HG03565 (cell line): ENCODE measurements around the gene SLCO2B1.
A peak's percentile ranks its signal among the peaks of the same experiment; 100 is the strongest.

ENCODE experiments used
- ATAC-seq: cut with Tn5 transposase; IDR thresholded peaks from one replicate; pipeline ENCODE4 v1.9.1; 2021; ENCODE audit warnings: mild to moderate bottlenecking, moderate library complexity; ENCODE audit not compliant: unreplicated experiment

SLCO2B1 gene

DNA sequence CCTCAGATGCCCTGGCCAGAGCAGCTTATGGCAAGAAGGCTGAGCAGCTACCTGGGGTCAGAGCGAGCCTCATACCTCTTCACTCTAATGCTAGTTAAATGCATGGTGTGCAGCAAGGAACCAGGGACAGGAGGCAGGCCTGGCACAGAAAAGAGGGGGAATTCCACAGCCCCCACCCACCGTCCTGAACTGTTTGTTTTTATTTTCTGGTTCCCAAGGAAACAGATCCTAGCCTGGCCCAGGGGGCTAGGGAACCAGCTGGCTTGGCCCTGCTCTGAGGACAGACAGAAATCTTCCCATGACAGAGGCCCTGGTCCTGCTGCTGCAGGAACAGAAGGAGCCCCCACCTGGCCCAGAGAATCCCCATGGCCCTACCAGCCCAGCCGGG, 40.4 kb downstream of the SLCO2B1 start:
- no peak for ATAC-seq

DNA sequence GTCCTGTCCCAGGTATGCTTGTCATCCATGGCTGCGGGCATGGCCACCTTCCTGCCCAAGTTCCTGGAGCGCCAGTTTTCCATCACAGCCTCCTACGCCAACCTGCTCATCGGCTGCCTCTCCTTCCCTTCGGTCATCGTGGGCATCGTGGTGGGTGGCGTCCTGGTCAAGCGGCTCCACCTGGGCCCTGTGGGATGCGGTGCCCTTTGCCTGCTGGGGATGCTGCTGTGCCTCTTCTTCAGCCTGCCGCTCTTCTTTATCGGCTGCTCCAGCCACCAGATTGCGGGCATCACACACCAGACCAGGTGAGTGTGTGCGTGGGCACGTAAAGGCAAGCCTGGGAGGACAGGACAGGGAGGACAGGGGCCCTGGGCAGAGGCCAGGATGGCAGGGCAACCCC, 42.4 kb downstream of the SLCO2B1 start:
- no peak for ATAC-seq

DNA sequence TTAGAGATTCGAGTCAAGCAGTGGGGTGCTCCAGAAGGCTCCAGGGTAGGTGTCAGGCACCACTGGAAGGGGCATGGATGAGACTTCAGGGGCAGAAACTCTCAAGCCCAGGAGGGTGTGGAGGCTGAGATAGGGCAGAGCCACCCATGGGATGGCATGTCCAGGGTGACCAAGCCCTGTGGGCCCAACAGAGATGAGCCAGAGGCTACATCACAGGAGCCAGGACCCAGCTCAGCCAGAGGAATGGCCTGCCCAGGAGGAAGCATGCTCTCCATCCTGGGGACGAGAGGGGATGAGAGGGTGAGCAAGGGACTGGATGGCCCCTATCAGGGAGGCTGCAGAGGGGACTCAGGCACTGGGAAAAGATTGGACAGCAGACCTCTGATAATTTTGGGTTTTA, 42.8 kb downstream of the SLCO2B1 start:
- ATAC-seq: no peak

DNA sequence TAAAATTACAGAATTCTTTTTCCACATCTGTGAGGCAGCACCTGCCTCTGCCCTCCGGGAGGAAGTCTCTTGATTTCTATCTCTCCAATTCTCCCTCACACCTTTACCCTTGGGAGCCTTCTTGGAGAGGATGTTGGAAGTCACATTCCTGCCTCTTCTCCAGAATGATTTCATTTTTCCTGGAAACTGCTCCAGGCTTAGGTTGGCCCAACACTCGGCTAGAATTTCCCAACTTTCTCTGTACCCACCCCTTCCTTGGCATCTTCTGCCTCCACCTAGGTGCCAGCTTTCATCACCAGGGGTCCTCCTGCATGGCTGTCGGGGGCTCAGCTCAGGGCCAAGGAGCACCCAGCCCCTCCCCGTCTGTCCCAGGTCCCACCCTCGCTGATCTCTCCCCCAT, 43.2 kb downstream of the SLCO2B1 start:
- ATAC-seq: no peak

DNA sequence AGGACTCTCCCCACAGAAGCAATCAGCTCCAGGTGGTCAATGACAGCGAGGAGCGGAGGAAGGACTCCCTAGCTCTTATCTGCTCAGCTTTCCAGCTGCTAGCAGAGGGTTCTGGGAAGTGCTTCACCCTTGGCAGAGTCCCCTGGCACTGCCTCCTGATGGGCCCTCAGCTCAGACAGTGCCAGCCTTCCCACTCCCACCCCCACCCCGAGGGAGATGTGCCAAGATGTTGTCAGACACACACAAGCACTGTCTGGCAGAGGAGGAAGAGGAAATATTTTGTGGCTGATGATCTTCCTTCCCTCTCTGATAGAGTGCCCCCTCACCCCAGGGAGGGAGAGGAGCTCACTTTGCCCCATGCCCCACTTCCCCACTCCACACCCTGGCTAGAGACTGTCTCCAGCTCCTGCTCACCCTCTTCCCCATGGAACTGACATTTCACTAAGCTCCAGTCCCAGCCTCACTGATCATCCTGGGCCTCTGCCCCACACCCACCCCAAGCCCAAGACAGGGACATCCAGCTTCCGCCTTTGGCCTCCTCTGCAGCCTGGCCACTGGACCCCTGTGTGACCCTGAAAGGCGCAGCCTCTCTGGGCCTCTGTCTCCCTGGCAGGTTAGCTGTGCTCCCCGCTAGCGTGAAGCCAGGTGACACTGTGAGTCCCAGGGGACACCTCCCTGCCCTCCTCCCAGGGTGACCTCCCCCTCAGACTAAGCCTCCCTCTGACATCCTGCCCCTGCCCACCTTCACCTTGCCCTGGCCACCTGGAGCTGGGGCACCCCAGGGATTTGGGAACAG, 44.5 kb downstream of the SLCO2B1 start:
- ATAC-seq: no peak

DNA sequence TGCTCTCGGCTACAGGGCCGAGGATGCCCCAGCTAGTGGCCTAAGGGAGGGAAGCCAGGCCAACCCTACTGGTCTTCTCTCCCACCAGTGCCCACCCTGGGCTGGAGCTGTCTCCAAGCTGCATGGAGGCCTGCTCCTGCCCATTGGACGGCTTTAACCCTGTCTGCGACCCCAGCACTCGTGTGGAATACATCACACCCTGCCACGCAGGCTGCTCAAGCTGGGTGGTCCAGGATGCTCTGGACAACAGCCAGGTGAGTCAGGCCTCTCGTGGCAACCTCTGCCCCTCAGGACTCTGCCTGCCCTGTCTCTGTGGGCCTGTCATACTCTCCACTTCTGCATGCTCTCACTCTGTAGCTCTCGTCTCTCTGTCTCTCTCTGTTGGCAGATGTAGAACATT, 45.5 kb downstream of the SLCO2B1 start:
- no peak for ATAC-seq

DNA sequence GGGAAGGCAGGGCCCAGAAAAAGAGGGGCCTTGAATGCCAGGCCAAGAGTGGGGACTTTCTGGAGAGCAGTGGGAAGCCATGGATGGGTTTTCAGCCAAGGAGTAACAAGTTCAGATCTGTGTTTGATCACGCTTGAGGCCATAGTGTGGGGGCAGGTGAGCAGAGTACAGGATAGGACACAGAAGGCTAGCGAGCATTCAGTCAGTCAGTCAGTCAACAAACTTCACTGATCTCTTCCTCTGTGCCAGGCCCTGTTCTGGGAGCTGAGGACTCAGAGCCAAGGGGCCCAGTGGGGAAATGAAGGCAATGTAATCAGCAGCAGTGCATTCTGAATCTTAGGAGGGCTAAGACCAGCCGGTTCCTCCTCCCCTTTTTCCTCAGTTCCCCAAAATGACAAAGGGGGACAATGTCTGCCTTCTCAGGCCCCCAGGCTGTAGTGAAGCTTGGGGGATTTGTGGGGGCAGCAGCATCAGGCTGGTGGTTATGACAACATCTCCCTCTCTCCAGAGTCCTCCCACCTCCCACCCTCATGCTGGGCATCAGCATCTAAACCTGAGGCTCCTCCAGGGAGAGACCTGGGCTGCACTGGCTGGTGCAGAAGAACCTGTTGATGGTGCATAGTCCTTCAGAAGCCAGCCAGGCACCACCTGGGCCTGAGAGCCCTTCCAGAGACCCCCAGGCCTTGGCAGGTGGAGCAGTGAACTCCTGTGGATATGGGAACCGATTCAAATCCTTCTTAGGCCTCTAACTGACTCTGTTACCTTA, 46.8 kb downstream of the SLCO2B1 start:
- ATAC-seq: no peak

DNA sequence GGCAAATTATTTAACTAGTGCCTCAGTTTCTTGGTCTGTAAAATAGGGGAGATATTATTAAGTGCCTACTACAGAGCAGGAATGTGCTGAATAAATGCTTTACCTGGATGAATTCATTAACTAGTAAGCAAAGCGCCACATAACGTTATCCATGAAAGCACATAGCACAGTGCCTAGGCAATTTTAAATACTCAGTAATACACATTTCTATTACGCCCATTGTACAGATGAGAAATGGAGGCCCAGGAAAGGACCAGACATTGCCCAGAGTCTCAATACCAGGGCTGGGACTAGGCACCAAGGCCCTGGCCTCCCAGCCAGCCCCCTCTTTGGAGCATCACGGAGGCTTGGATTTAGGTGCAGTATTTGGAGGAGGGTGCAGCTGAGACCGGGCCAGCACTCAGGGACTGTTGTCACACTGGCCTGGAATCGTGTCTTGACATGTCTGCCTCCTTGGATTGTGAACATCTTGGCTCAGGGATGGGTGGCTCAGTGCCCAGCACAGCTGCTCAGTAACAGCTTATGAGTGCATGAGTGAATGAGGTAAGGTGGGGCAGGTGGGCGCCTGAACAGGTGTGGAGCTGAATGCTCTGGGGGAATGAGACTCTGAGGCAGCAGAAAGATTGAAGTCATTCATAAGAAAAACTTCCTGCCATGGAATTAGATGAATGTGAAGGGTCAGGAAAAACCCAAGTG, 47.5 kb downstream of the SLCO2B1 start:
- no peak for ATAC-seq

DNA sequence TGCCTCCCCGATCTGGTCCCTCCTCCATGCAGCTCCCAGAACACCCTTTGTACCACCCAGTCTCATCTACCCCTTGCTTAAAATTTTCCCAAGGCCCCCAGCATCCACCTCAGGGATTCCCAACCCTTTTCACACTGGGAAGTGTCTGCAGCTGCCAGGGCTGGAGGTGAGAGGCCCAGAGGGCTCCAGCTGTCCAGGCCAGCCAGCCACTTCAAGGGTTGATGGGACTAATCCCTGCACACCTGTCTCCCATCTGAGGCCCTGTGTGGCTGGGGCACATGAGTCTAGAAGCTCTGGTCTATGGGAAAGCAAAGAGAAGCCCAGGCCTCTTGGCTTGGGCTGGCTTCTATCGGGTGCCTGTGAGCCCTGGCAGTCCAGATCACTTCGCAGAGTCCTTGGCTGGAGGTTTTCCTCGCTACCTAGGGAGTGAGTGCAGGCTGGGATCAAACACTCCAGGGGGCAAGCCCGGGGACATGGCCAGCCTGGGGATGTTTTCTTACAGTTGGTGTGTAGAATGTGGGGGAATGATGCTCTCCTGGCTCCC, 48.6 kb downstream of the SLCO2B1 start:
- no peak for ATAC-seq

DNA sequence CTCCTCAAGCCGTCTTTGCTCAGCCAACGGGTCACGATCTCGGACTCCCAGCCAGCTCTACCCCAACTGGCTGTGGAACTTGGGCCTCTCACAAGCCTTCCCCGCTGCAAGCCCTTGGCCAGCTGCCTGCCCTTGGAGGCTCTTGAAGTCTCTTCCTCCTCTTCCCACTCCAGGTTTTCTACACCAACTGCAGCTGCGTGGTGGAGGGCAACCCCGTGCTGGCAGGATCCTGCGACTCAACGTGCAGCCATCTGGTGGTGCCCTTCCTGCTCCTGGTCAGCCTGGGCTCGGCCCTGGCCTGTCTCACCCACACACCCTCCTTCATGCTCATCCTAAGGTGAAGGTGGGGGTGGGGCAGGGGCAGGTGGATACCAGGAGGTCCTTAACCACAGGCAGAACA, 49.1 kb downstream of the SLCO2B1 start:
- ATAC-seq: no peak

DNA sequence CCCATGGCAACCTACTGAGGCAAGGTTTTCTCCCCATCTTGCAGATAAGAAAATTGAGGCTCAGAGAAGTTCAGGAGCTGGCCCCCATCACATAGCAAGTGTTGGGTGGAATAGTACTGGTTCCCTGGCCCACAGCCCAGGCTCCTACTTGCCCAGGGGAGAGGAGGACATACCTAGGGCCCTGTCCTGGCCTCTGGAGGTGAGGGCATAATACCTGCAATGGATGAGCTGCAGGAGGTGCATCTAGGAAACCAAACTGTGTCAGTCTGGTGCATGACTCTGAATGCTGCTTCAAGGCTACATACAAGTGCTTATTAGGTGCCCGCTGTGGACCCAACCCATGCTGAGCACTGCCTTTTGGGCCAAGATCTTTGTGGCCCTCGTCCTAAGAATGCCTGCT, 49.6 kb downstream of the SLCO2B1 start:
- no peak for ATAC-seq

DNA sequence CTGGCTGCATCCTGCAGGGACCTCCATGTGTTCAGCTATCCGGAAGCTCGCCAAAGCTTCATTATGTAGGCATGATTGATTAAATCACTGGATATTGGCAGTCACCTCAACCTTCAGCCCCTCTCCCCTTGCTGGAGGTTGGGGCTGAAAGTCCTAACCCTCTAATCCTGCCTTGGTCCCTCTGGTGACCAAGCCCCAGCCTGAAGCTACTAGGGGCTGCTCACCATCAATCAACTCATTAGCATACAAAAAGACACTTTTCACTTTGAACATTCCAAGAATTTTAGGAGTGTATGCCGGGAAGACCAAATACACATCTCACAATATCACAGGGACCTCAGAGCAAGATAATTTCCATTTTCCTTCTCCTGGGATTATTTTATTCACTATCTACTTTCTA, 50.9 kb downstream of the SLCO2B1 start:
- no peak for ATAC-seq

DNA sequence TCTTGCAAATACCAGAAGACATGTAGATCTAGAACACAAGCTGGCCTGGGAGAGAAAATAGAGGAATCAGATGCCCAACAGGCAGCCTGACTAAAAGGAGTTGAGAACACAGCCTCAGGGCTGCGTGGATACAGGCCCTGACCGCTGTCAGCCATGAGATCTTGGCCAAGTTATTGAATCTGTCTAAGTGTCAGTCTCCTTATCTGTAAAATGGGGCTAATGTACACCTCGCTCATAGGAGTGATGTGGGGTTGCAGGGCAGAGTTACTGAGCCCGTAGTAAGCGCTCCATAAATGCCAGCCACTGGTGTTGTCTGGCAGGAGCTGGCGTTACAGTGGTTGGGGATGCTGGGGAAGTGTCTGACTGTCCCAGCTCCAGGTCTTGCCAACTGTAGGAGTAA, 51.3 kb downstream of the SLCO2B1 start:
- ATAC-seq: no peak

DNA sequence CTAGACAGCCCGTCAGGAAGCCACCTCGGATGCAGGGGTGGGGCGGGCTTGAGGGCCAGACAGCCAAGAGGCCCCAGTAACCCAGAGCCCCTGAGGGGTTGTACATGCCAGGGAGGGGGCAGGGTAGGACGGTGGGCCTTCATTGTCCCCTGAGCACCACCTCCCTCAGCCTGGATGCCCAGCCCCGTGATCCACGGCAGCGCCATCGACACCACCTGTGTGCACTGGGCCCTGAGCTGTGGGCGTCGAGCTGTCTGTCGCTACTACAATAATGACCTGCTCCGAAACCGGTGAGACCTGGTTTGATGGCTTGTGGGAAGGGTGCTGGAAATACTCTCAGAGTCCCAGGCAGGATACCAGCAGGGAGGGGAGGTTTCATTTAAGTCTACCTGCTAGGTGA, 52.2 kb downstream of the SLCO2B1 start:
- no peak for ATAC-seq

DNA sequence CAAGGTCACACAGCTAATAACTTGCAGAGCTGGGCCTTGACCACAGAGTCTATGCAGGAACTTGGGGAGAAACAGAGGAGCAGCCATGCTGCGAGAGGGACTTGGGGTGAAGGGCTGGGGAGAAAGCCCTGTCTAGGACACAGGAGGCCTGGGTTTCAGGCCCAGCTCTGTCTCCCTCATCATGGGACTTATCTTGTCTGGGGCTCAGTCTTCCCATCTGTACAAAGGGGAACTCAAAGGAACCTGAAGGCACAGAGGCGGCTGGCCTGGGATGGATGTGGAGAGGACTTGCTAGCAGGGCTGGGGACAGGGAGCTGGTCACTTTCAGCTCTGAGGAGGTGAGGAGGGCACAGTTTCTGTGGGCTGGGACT, 52.7 kb downstream of the SLCO2B1 start:
- no peak for ATAC-seq

DNA sequence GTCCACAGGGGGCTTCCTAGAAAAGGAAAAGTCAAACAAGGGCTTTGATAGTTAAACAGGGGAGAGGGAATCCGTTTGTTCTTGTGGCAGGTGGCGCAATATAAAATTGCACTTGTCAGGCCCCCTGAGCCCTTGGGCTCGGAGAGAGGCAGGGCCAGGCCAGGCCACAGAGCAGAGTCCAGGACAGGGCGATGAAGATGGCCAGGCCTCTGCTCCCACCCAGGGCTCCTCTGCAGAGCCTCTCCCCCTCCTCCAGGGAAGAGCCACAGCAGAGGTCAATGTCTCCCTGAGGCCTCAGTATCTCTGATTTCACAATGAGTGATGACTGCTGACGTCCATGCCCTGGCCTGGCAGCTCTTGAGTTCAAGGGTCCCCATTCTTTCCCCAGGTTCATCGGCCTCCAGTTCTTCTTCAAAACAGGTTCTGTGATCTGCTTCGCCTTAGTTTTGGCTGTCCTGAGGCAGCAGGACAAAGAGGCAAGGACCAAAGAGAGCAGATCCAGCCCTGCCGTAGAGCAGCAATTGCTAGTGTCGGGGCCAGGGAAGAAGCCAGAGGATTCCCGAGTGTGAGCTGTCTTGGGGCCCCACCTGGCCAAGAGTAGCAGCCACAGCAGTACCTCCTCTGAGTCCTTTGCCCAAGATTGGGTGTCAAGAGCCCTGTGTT, 53.2 kb downstream of the SLCO2B1 start:
- ATAC-seq: no peak

DNA sequence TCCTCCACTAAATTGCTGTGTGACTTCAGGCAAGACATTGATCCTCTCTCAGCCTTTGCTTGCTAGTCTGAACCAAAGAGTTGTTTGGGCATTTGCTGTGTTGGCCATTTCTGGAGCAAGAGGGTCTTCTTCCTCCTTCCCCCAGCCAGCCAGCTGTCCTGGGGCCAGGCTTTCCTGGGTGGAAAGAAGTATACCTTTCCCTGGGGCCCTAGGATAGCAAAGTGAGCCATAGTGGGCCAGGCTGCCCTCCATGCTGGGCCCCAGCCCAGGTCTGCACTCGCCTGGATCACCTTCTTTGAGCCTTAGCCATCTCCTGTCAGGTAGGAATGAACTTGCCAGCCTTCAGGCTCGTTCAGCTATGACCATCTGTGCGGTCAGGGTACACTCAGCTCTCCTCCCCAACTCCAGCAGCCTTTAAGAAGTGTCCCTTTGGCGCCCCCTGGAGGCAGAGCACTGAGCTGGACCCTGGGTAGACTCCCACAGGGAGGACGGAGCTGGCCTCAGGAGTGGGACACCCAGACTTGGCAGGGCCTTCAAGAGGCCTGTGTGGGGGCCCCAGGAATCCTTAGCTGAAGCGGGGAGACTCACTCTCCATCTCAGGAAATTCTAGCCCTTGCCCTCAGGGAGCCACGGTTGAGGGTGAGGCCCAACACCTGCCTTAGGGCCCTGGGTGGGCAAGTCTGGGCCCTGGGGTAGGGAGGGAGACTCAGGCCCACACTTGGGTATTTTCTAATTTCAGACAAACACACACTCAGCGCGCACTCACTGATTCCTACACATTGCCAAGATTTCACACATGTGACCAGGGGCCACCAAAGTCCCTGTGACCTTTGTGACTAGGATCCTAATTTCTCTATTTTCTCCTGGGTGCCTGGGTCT, 54.0 kb downstream of the SLCO2B1 start:
- ATAC-seq: peak; percentile 46

DNA sequence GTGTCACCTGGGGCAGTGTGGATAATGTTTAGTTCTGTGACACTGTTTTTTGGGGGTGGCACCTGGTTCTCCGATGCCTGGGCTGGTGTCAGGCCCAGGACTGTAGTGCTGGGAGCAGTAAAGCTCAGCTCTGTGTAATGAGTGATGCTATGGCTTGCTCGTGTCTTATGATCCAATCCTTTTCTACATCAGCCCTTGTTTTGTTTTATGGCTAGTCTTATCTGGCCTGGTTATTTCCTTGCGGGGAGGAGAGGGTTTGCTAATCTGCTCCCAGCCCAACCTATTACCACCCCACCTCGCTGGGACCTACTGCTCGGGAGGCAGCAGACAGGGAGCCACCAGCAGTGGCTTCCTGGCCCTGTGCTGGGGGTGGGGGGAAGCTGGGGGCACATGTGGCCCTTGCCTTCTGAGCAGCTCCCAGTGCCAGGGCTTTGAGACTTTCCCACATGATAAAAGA, 54.7 kb downstream of the SLCO2B1 start:
- no peak for ATAC-seq

DNA sequence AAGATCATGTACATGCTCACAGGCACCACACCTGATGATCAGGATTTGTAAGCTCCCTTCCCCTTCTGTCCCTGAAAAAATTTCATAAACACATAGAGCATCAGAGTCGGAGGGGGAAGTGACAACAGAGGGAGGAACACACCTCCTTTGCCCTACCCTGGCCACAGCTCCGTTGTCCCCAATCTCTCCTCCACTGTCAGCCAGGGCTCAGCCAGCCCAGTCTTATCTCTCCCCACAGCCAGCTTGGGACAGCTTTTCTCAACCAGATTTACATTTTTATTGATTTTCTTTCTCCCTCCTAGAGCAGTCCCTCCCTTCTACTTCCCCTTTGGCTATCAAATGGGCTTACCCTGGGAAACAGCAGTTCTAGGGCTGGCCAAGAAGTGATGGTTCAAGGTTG, 57.5 kb downstream of the SLCO2B1 start:
- ATAC-seq: no peak

DNA sequence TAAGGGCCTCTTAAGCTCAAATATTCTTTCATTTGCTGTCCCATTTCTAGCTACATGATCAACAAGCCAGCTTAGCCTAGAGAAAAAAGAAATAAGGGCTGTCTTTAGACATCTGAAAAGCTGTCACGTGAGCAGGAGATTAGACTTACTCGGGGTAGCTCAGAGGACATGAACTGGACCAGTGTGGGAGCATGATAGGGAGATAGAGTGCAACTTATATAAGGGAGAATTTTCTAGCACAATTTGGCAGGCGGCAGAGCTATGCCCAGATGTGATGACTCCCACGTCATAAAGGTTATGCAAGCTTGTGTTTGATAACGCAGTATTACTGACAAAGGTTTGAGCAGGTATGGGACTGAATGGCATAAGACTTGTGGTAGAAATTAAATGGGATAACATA, 61.5 kb downstream of the SLCO2B1 start:
- no peak for ATAC-seq
